Stimulated activated CD8-positive, alpha-beta memory T cell treated with anti-CD3 and anti-CD28 coated beads, Interleukin-12 subunit alpha, Interleukin-12 subunit beta, amount 100 ng/mL, for 4 hours (primary cell): ENCODE measurements around the gene TMEM26.

Experiments
- DNase-seq: peaks from one replicate; pipeline ENCODE4 v3.0.0-alpha.2; 2020; ENCODE audit warnings: low read depth

The TMEM26 gene

DNA sequence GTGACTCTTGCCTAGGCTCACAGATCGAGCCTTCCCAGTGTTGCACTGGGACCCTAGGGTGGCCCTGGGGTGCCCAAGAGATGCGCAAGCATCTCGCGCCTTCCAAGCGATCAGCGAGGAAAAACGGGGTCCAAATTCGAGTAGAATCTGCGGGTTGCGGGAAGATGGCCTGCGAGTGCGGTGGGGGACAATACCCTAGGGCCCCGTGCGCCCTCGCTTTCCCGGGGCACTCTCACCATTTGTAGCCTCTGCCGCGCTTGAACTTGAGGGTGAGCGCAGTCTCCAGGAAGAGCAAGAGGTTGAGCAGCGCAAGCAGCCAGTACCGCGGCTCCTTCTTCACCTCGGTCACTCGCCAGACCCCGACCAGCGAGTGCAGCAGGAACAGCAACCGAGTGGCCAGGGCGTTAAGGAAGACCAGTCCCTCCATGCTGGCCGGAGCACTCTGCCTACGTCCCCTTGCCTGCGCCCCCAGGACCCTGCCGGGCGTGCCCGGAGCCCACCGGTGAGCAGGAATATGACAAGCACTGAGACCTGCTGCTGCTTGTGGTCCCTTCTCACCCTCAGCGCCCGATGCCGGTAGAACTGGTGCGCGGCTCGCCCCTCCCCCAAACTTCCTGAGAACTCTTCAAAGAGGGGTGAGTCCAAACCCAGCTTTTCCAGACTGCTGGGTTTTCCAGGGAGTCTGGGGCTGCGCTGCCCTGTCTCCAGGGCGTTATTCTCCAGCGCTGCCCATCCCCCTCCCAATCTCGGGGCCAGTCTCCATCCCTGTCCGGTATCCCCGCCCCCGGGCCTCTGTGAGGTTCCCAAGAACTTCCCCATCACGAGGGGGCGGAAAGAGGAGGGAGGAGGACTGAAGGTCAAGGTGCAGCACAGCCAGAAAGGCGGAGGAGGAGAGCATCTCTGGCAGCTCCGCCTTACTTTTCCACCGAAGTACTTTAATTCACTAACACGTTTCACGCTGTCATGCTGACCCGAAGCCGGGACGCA is at the start of gene TMEM26:
Gene TMEM26, minus strand, starts transcription at position 727 of the 987 bp plus-strand sequence. Its CDS starts 300 bp downstream, at position 427.
- no peak for DNase-seq

DNA sequence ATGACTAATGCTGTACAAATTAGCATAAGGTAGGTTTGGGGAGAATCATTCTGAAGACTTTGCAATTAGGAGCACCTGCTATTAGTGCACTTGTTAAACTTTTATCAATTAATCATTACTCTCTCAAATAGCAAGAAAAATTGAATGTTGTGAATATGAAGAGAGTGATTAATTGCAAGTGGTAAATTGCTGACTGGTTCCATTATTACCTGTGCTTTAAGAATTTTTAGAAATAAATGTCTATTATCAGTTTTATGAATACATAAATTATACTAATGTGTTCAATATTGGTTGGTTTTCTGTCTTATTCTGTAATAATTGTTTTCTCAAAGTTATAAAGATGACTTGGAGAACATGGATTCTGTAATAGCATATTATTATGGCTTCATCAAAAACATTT is 47.3 kb upstream of the TMEM26 start:
- no peak for DNase-seq

DNA sequence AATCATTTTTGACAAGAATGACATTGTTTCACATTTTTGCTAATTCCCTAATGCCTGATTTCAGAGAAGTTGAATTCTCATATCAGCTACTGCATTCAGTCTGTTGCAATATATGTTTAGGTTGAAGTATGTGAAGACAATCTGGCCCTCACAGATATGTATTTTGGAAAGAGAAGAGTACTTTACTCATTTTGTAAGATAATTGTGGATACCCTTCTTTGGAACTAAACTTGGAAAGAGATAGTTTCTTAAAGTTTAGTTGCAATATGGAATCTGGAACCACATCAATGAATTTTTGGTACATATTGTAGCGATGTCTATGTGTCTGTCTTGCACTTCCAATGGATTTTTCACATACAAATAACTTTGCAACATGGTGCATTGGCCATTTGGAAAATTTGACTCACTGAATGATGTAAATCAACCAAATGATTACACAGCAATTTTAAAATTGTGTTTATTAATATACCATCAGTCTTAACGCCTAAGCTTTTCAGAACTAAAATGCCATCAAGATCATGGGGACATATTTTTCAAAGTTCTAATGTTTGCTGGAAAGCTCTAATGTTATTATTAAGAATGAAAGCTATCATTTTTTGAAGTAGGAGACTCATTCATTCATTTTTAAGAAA is 39.3 kb upstream of the TMEM26 start:
- DNase-seq = no peak

DNA sequence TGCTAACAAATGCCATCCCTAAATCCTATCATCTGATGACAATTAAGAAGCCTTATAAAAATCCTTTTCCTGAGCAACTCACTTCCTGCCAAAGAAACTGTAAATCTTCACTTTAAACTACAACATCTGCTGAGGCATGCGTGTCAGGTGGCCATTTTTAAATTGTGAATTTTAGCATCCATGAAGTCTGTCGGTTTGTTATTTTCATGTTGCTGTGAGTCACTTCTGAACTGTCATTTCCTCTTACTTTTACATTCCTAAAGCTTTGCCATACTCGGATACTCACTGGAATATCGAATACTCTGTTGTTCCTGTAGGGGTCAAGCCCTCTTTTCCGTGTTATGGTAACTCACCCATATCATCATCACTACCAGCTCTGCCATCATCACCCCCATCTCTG is 34.3 kb upstream of the TMEM26 start:
- no peak for DNase-seq

DNA sequence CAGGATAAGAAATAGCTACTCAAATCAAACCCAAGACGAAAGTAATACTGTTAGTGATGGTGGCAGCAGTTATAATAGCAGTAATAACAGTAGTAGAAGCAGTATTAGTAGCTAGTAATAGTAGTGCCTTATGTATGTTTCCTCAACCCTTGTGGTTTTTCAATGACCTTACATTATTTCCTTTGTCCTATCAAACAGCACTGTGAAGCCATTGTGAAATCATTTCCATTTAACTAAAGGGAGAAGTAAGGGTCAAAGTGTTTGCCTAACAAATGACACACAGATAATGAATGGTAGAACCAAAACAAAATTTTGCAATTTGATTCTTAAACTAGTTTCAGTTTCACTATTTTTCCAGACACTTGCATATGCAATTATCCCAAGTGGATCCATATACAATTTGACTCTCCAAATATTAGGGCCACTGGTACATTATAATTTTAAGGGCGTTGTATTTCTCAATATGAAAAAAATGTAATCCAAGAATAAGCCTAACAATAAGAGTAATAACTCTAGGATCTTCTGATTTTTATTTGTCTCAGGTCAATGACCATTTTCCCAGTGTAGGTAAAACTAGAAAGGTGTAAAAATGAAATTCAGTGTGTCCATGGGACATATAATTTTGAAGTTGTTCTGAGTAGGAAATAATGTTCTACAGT is 33.7 kb upstream of the TMEM26 start:
- DNase-seq = no peak

DNA sequence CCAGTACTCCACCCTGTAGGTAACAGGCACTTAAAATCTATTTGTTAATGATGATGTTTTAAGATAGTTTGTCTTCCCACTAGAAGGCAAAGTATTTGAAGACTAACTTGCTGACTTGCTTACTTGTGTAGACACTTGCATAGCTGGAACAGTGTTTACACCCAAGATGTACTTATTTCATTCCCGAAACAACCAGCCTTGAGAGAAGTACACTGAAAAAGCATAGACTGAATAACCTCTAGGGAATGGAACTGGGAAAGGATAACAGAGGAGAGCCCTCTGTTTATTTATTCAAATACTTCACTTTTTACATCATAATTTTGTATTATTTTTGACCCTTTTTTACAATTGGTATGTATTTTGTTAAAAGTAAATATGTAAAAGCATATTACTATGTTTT is 33.1 kb upstream of the TMEM26 start:
- no peak for DNase-seq

DNA sequence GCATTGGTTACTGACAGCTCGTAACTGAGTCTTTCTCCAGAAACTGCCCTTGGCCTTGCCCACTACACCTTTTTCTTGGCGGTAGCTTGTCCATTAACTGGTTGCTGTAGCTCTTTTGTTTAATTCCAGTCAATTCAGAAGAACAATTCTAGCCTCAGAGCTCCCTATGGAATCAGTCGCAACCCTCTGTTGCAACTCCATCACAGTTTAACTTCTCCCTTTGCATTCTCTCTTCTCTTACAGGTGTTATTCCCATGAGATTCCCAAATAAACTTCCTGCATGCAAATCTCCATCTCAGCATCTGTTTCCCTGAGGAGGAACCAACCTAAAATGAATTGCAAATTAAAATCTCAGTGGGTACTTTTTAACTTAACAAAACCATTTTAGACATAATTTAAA is 28.4 kb upstream of the TMEM26 start:
- DNase-seq = no peak

DNA sequence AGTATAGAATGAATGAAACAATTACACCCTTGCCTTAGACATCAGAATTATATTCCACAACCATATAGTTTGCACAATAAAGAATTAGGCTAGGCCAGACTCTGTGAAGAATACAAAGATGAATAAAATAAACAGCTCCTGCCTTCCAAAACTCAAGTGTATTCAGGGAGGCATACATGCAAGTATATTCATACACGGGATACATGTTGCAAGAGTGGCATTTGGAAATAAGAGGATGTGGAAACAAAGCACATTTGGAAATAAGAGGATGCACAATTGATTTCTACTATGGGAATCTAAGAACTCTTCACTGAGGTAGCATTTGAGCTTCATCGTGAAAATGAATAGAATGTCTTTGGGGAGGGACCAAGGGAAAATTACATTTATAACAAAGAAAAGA is 27.0 kb upstream of the TMEM26 start:
- no peak for DNase-seq

DNA sequence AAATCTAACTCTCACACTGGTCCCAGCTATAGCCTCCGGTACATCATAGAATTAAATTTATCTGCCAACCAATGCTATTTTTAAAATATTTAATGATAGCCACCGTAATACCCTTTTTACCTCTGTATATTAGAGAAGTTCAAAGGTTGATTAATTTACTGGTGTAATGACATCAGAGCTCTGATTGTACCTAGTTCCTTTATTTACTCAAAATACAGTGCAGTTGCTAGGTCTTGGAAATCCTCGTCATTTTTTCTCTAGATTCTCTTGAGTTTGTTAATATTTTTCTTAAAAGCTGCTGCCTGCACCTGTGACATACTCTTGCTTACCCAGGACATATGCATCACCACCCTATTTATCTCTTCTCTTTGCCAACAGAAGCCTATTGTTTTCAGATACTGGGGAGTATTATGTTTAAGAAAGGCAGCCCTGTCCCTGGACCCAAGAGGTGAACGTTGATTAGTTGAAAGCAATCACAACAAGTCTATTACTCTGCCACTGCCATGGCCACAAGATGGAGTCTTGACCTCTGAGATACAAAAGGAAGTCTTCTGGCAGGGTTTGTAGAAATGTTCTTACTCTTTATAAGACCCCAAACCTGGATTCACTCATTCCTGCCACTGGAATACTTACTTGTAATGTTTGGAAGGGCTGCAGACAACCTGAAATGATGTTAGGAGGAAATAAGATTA is 25.6 kb upstream of the TMEM26 start:
- DNase-seq = no peak

DNA sequence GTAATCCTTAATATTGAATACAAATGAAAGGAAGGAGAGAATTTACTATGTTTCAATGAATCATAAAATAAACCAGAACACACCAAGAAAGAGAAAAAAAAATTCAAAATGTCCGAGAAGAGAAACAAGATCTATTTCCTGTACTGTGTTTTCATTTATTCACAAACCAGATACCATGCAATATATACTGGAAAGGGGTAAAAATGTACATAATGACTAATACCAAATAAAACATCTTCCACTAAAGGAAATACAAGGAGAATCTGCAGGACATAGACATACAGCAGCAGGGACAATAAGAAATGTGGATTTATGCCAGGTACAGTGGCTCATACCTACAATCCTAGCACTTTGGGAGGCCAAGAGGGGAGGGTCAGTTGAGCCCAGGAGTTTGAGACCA is 24.3 kb upstream of the TMEM26 start:
- DNase-seq = no peak

DNA sequence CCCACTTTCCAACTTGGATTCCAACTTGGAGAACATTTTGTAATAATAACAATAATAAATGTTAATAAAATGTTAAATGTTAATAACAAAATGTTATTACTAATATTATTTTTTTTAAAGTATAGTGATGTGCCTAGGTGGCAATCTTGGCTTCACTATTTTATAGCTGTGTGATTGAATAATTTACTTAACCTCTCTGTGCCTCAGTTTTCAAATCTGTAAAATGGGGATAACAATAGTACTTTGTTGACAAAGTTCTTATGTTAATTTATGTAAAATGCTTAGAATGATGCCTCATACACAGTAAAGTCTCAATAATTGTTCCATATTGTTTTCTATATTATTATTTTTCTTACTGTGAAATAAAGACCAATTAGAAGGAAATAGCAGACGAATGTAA is 23.3 kb upstream of the TMEM26 start:
- no peak for DNase-seq

DNA sequence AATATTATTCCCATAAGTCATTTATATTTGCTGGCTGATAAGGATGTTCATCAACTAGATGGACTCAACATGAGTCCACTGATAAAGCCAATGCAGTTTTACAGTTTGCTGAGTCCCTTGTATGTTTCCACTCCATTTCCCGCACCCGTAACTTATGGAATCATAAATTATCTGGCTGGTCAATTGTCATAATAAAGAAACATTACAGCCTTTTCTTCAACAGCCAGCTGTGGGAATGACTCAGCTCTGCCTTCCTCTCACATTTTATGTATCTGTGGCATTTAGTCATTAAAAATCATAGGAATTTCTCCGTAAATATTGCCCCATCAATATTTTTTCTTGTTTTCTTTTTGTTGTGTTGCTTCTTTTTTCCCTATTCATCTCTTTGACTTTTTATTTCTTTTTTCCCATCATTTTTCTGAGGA is 22.3 kb upstream of the TMEM26 start:
- DNase-seq = no peak

DNA sequence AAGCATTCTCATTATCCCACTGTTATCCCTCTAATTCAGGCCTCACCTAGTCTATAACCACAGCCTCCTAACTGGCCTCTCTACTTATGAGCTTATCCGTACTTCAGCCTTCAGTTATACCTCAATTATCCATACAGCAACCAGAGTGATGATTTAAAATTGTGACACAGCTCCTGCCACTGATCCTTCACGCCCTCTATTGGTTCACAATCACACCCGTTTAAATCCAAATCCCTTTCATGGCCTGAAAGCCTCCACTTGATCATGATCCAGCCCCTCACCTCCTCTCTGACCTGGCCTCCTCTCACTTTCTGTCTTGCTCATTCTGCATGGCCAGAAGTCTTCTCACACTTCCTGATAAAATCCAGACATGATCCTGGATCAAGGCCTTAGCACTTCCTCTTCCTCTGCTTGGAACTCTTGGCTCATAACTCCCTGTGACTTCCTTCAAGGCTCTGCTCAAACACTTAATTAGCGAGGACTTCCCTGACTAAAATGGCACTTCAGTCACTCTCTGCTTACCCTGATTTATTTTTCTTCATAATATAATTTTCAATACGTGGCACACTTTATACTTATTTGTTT is 19.0 kb upstream of the TMEM26 start:
- no peak for DNase-seq

DNA sequence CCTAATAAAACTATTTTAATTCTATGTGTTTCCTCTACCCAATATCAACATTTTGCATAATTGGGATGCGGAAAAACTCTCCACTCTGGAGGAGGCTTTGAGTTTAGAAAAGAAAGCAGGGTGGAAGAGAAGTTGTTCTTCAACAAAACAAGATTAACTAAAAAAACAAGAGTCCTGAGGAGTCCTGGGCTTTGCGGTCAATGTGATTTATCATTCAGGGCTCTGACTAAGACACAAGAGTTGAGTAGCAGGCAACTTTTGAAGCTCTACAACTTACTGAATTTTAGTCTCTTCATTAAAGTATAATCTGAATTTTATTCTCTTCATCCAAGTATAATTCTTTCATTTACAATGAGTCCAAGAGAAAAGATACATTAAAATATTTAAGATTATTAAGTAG is 18.3 kb upstream of the TMEM26 start:
- DNase-seq = no peak

DNA sequence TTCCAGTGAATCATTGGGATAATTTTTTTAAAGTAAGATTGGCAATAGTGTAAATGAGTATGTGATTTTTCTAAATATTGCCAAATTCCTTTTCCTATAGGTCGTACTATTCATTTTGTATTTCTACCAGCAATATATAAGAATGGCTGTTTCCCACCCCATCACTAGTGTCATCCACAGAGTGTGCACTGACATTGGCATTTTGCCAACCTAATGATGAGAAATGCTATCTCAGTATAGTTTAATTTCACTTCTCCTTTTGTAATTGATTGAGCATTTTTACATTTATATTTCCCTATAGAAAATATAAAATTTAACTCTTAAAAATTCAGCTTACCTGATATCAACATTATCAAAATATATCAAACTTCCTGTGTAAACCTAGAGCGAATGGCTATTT is 17.6 kb upstream of the TMEM26 start:
- no peak for DNase-seq

DNA sequence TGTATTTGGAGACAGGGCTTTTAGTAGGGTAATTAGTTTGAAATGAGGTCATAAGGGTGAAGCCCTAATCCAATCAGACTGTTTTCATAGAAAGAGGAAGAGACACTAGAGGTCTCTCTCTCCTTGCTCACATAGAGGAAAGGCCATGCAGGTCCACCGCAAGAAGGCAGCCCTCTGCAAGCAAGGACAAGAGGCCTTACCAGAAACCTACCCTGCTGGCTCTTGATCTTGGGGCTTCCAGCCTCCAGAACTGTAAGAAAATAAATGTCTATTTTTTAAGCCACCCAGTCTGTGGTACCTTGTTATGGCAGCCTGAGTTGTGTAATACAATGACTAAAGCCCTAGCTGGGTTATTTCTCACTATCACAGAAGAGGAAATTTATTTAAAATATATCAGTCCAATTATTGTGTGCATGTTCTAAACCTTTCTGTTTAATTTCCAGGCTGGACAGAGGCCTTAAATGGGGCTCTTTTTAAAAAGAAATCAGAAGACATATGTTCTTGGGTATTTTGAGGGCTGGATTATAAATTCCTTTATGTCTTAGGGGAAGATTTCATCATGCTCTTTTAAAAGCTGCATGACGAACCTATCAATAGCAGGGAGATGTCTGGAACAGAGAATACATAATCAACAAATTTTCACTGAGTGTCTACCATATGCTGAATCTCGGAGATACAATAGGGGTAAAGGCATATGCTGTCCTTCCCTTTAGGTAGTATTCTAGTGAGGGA is 12.9 kb upstream of the TMEM26 start:
- DNase-seq = no peak

DNA sequence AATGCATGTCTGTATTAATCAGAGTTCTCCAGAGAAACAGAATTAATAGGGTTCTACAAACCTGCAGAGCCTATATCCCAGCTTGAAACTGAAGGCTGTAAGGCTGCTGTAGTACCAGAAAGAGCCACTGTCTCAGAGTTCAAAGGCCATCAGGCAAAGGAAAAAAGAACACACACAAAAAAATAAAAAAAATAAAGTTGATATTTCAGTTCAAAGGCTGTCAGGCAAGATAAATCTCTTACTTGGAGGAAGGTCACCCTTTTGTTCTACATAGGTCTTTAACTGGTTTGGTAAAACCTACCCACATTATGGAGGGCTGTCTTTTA is 12.0 kb upstream of the TMEM26 start:
- DNase-seq = no peak

DNA sequence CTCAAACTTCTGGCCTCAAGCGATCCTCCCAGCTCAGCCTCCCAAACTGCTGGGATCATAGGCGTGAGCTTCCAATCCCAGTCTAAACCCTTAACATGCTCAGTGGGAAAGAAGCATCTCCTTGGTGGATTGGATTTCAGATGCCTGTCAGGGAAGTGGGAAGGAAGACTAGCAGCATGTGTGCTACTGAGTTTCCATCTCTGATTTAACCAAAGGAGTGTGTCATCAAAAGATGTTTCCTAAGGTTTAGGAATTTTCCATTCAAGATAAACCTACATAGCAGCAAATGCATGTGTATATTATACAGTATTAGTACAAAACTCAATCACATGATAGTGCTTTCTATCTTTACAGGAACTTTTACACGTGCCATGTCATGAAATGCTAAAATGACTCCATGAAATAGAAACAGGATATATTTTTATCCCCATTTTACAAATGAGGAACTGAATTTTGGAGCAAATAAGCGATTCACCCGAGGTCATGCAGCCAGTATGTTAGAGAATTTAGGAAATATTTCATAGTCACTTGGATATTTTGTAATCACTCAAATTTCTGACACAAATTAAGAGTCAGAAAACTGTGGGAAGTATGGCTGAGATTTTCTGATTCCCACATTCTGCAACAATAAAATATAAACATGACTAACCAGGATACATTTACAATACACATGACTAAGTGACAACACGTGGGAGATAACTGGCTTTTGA is 11.4 kb upstream of the TMEM26 start:
- no peak for DNase-seq

DNA sequence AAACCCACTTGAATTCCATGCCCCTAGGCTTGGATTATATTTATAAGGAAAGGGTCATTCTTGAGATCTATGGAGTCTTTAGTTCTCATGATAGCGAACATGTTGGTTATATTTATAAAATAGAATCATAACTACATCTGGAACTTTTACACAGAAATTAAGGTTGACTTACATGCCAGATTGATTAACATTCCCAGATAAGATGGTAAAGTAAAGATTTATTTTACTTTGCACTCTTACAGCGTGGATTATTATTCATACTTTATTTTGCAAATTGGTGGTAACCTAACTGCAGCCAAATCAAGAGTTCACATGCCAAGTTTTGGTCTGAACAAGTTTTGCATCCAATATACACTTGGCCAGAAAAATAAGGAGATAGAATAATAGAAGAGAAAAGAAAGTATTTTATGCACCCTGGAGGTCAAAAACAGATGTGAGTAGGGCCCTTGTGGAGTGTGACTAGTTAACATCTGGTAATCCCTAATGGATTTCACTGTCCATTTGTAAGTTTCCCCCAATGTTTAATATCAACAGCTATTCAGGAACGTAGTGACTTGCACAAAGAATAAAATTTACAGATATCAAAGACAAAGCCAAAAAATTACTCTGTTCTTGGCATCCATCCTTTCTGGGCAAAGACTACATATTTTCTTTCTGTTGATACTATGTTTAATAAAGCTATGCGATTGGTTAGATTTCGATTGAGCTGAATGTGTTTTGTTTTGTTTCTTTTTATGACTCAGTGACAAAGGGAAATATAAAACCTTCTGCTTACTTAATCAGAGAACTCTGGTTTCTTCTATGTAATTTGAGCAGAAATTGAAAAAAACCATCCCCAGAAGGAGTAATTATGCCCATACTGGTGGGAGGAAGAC is 10.1 kb upstream of the TMEM26 start:
- DNase-seq = no peak

DNA sequence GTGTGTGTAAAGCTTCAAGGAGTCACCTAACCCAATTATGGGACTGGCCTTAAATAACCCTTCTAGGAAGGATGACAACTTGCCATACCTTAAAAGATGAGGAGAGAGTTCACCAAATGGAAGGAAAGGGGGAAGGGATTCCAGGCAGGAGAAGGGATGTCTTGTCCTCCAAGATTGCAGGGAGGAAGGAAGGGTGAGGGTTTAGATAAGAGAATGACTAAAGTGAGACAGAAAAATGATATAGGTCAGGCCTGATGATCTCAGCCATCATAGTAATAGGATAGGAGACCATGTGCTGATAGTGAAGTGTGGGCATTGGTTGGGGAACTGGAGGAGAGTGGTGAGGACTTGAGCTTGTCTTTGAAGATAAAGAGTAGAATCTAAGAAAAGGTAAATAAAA is 7.7 kb upstream of the TMEM26 start:
- DNase-seq = no peak
